ENCODE results near the gene IGF1R.

GRCh38 chr15:98722645-98723044, 74.3 kb downstream of the IGF1R start:
- TF ChIP-seq, protein P1, sequence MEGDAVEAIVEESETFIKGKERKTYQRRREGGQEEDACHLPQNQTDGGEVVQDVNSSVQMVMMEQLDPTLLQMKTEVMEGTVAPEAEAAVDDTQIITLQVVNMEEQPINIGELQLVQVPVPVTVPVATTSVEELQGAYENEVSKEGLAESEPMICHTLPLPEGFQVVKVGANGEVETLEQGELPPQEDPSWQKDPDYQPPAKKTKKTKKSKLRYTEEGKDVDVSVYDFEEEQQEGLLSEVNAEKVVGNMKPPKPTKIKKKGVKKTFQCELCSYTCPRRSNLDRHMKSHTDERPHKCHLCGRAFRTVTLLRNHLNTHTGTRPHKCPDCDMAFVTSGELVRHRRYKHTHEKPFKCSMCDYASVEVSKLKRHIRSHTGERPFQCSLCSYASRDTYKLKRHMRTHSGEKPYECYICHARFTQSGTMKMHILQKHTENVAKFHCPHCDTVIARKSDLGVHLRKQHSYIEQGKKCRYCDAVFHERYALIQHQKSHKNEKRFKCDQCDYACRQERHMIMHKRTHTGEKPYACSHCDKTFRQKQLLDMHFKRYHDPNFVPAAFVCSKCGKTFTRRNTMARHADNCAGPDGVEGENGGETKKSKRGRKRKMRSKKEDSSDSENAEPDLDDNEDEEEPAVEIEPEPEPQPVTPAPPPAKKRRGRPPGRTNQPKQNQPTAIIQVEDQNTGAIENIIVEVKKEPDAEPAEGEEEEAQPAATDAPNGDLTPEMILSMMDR (IDR thresholded peaks at IDR 0.05; ENCODE audit: borderline replicate concordance, extremely low read depth, low read length, poor library complexity, severe bottlenecking): no peak
- no peak for TF ChIP-seq EZH2 (IDR thresholded peaks at IDR 0.05; ENCODE audit: borderline replicate concordance, low read depth, low read length, severe bottlenecking)

Measured in DND-41 (cell line).